GM19397 (cell line): ENCODE results near the gene IGFBP6.

ENCODE experiments used
- ATAC-seq: cut with Tn5 transposase; IDR thresholded peaks from one replicate; pipeline ENCODE4 v1.9.1; 2021; ENCODE audit warnings: mild to moderate bottlenecking, moderate library complexity; ENCODE audit not compliant: unreplicated experiment

The IGFBP6 gene

GRCh38 chr12:53097564-53098353 is at the start of gene IGFBP6:
Gene IGFBP6 (plus strand): TSS chr12:53097667. CDS start chr12:53097718, 51 bp downstream.
- peak; percentile 47 for ATAC-seq

GRCh38 chr12:53048033-53048779 is 49.3 kb upstream of the IGFBP6 start:
- no peak for ATAC-seq

GRCh38 chr12:53048780-53049401 is 48.6 kb upstream of the IGFBP6 start:
- ATAC-seq, result no peak

GRCh38 chr12:53049571-53050318 is 47.7 kb upstream of the IGFBP6 start, which contains the start of gene TNS2:
Gene TNS2 (plus strand): TSS chr12:53050065. CDS start chr12:53050186, 121 bp downstream.
- no peak for ATAC-seq

- ATAC-seq, result no peak
These were observed 46.9 kb upstream of the IGFBP6 start for GRCh38 chr12:53050426-53051057.

GRCh38 chr12:53051058-53051880 is 46.2 kb upstream of the IGFBP6 start:
- no peak for ATAC-seq

- ATAC-seq, result no peak
These were observed 45.5 kb upstream of the IGFBP6 start for GRCh38 chr12:53051881-53052412.

- ATAC-seq, result no peak
These were observed 44.8 kb upstream of the IGFBP6 start for GRCh38 chr12:53052419-53053217.

GRCh38 chr12:53053218-53054111 is 44.0 kb upstream of the IGFBP6 start:
- ATAC-seq, result no peak

- peak; percentile 86 for ATAC-seq
These were observed 43.2 kb upstream of the IGFBP6 start for GRCh38 chr12:53054112-53054878.

- no peak for ATAC-seq
These were observed 41.8 kb upstream of the IGFBP6 start for GRCh38 chr12:53055471-53056266.

- ATAC-seq, result no peak
These were observed 41.2 kb upstream of the IGFBP6 start for GRCh38 chr12:53056296-53056695.

- no peak for ATAC-seq
These were observed 40.6 kb upstream of the IGFBP6 start for GRCh38 chr12:53056901-53057300.

GRCh38 chr12:53057816-53058500 is 39.5 kb upstream of the IGFBP6 start:
- ATAC-seq, result no peak

GRCh38 chr12:53058674-53059433 is 38.6 kb upstream of the IGFBP6 start:
- no peak for ATAC-seq
